Kidney tubule cell (primary cell): ENCODE data around the gene KCNS1.

Source experiments
- DNase-seq: peaks from one replicate; pipeline ENCODE4 v3.0.0-alpha.2; 2018; ENCODE audit warnings: low spot score

Gene KCNS1

GRCh38 chr20:45049438-45049837 is 51.5 kb downstream of the KCNS1 start:
- no peak for DNase-seq

GRCh38 chr20:45047581-45048119 is 53.3 kb downstream of the KCNS1 start:
- DNase-seq, result no peak

DNA sequence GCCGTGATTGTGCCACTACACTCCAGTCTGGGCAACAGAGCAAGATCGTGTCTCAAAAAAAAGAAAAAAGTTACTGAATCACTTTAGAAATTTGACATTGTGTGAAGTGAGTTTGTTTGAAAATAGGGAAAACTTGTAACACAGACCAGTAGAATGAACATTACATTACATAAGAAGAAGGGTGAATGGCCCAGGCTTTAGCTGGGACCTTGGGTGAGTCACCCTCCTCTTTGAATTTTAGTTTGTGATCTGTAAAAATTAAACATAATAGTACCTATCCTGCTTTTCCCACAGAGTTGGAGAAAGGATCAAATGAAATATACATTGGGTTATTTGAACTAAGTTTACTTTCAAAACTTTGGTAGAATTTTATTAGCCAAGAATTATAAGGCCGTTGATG is 56.3 kb downstream of the KCNS1 start:
- DNase-seq, result no peak

DNA sequence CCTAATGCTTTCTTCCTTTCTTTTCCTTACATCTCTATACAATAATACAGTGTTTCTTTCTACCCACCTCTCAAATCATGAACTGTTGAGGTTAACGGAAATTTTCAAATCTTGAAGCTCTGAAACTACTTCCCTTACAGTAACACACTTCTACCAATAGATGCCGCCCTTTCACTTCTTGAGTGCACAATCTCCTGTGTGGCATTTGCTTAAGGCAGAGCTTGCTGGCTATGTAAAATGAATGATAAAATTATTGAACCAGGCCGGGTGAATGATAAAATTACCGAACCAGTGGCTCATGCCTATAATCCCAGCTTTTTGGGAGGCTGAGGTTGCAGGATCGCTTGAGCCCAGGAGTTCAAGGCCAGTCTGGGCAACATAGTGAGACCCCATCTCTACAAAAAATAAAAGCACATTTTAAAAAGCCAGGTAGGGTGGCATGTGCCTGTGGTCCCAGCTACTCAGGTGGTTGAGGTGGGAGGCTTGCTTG is 56.8 kb downstream of the KCNS1 start:
- peak; percentile 79 for DNase-seq

DNA sequence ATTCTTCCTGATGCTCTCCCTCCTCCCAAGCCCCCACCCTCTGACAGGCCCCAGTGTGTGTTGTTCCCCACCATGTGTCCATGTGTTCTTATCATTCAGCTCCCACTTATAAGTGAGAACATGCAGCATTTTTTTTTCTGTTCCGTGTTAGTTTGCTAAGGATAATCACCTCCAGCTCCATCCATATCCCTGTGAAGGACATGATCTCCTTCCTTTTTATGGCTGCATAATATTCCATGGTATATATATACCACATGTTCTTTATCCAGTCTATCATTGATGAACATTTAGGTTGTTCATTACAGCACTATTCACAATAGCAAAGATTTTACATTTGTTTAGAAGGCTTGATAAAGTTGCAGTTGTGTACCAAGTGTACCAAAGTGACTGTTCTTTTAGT is 57.9 kb downstream of the KCNS1 start:
- no peak for DNase-seq
